SK-N-MC (cell line): ENCODE measurements around the gene LNX1.

Experiments used
- EZH2 ChIP-seq: fragments of 200-600 bp; sonication (generic); IDR thresholded peaks from one replicate; pipeline ENCODE4 v1.6.1; 2017; ENCODE audit warnings: antibody characterized with exemption
- FOXP2 ChIP-seq: optimal IDR thresholded peaks from 2 replicates; pipeline ENCODE3; 2011; ENCODE audit warnings: mild to moderate bottlenecking, moderate library complexity; ENCODE audit not compliant: insufficient read depth; ENCODE audit errors: extremely low read length, control extremely low read depth
- POLR2AphosphoS5 ChIP-seq: IDR thresholded peaks from 2 replicates; pipeline ENCODE4 v1.6.1; 2012; ENCODE audit warnings: mild to moderate bottlenecking, low read depth, low read length, borderline replicate concordance

DNA sequence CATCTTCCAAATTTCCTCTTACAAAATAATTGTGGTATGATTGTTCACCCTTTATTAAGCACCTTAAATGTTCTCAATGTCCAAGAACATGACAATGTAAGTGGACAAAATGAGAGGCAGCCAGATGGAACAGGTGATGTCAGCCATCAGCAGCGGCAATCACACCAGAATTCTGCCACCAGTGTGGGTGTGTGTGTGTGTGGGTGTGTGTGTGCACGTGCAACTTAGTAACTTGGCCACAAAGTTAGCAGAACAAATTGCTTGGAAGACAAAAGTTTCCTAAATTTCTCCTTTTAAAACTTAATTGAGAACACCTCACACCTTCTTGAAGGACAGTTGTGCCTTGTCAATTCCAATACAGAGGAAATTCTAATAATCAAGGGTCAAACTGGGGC lies 18.7 kb downstream of the LNX1 start:
- TF ChIP-seq POLR2AphosphoS5 (no peak), EZH2 (no peak), FOXP2 (no peak)
